ENCODE results near the gene SLC9A5. TPM values are rescaled to one million over a fixed set of nuclear protein-coding genes. Genes with fewer than 3 reads are reported as not detected.
A peak's percentile ranks its signal among the peaks of the same experiment; 100 is the strongest.

Gene SLC9A5
- total and polyA plus RNA-seq, 9 of the 15 experiments (the other 6 are each of a cell fraction or from before 2014, with no cell fraction given): 0.06 to 3.1 (median 1.2) TPM

- TF ChIP-seq ARID3B (CRISPR knock-in tag; IDR thresholded peaks at IDR 0.05; ENCODE audit: borderline replicate concordance): no peak
- TF ChIP-seq ZNF79 (CRISPR knock-in tag; IDR thresholded peaks at IDR 0.05; ENCODE audit: low read depth): no peak
- TF ChIP-seq TEAD2 (tag; IDR thresholded peaks at IDR 0.05): 0 out of 2 replicates have a peak, but pooled peaks have one; percentile 22
- no peak for TF ChIP-seq CREBBP (IDR thresholded peaks at IDR 0.05; ENCODE audit: low read depth, low read length)
- no peak for TF ChIP-seq KDM2B (CRISPR knock-in tag; IDR thresholded peaks at IDR 0.05)
- TF ChIP-seq CBX2 (IDR thresholded peaks at IDR 0.05; ENCODE audit: insufficient read depth, low read length, poor library complexity, severe bottlenecking): no peak
- TF ChIP-seq ZNF140 (CRISPR knock-in tag; IDR thresholded peaks at IDR 0.05): no peak
- TF ChIP-seq HCFC1 (IDR thresholded peaks at IDR 0.05; ENCODE audit: low read depth, low read length): no peak
- no peak for TF ChIP-seq SAFB (IDR thresholded peaks at IDR 0.05; ENCODE audit: borderline replicate concordance, low read depth, low read length)
- no peak for TF ChIP-seq CHD7 (IDR thresholded peaks at IDR 0.05; ENCODE audit: low read depth, low read length)
- no peak for TF ChIP-seq ELF1 (tag; IDR thresholded peaks at IDR 0.05)
- TF ChIP-seq HLTF (IDR thresholded peaks at IDR 0.05): 0 out of 2 replicates have a peak, but pooled peaks have one; percentile 33
- no peak for TF ChIP-seq MYBL2 (IDR thresholded peaks at IDR 0.05; ENCODE audit: low read depth)
- no peak for TF ChIP-seq MYBL2 (CRISPR knock-in tag; IDR thresholded peaks at IDR 0.05; ENCODE audit: borderline replicate concordance)
- no peak for TF ChIP-seq ZKSCAN8 (CRISPR knock-in tag; IDR thresholded peaks at IDR 0.05)
Measured at GRCh38 chr16:67241008-67241900, 7.5 kb upstream of the SLC9A5 start (continued).

All from K562 (cell line).